Upper lobe of left lung (tissue), 6 donors: ENCODE data around the gene TMEM198. TPM values are rescaled to one million over a fixed set of nuclear protein-coding genes. Genes with fewer than 3 reads are reported as not detected.

Experiments
- ATAC-seq, 2 donors: fragments of 200-7000 bp; cut with Tn5 transposase; one replicate each; pipeline ENCODE4 v1.9.1; 2022; ENCODE audit warnings: mild to moderate bottlenecking in 2 of 2, moderate library complexity in 2 of 2; ENCODE audit not compliant: low FRiP score in 2 of 2
- DNase-seq, 2 donors: peaks; one replicate each; pipeline ENCODE4 v3.0.0-alpha.2; 2019 to 2020
- H3K27ac ChIP-seq, 4 donors: fragments of 200-600 bp; sonication (generic); one replicate each; pipeline ENCODE4 v1.5.1; 2016 to 2019
- H3K27me3 ChIP-seq, 4 donors: fragments of 200-600 bp; sonication (generic); one replicate each; pipeline ENCODE4 v1.5.1; 2017 to 2019
- H3K36me3 ChIP-seq, 4 donors: fragments of 200-600 bp; sonication (generic); one replicate each; pipeline ENCODE4 v1.5.1; 2016 to 2019
- H3K4me1 ChIP-seq, 4 donors: fragments of 200-600 bp; sonication (generic); one replicate each; pipeline ENCODE4 v1.5.1; 2018 to 2019
- H3K4me3 ChIP-seq, 4 donors: fragments of 200-600 bp; sonication (generic); one replicate each; pipeline ENCODE4 v1.5.1; 2017 to 2019; ENCODE audit warnings: mild to moderate bottlenecking in 2 of 4, moderate library complexity in 1 of 4
- H3K9me3 ChIP-seq, 4 donors: fragments of 200-600 bp; sonication (generic); one replicate each; pipeline ENCODE4 v1.5.1; 2018 to 2019
- EP300 ChIP-seq, 4 donors: sonication (generic); formaldehyde crosslinking; IDR thresholded peaks; one replicate each; pipeline ENCODE4 v1.5.1; 2017; ENCODE audit warnings: antibody characterized with exemption in 4 of 4, control low read depth in 2 of 4
- POLR2A ChIP-seq, 4 donors: fragments of 450-650 bp; IDR thresholded peaks; one replicate each; pipeline ENCODE4 v1.5.1; 2016 to 2017; ENCODE audit warnings: antibody characterized with exemption in 4 of 4, mild to moderate bottlenecking in 2 of 4
- POLR2AphosphoS5 ChIP-seq, 2 donors: sonication (generic); formaldehyde crosslinking; IDR thresholded peaks; one replicate each; pipeline ENCODE4 v1.5.1; 2017; ENCODE audit warnings: antibody characterized with exemption in 2 of 2
- WGBS, 2 donors: methylation state at CpG; one replicate each; pipeline ENCODE4 v1.1.5; 2017 to 2018; 5-methylcytosine and 5-hydroxymethylcytosine counted together
- total RNA-seq, 6 donors: library from RNA; depleted of rRNA in 4 of 6; stranded (reverse); fragments of >200 nt in 4 of 6; gene quantifications; one replicate each; pipeline versions ENCODE4 v1.1.0 to v1.2.1, GENCODE V29; 2016 to 2021
- TF ChIP-seq, protein P1 (sequence below), 6 experiments: fragments of 450-650 bp in 4 of 6; fragments of 200-600 bp in 2 of 6; sonication (generic) in 2 of 6; IDR thresholded peaks; one replicate each; pipeline ENCODE4 v1.5.1; 2016 to 2019; ENCODE audit warnings: antibody characterized with exemption in 6 of 6
- donor health status: DM: no; HTN: no; CAD: no; lungs with moderate emphysema.
- donor health status: DM: no; HTN: yes; CAD: no; lungs with severe emphysema.

Gene TMEM198
- total RNA-seq, 6 donors from 2014 or later: 1.9 to 12.6 (median 4.2) TPM

DNA sequence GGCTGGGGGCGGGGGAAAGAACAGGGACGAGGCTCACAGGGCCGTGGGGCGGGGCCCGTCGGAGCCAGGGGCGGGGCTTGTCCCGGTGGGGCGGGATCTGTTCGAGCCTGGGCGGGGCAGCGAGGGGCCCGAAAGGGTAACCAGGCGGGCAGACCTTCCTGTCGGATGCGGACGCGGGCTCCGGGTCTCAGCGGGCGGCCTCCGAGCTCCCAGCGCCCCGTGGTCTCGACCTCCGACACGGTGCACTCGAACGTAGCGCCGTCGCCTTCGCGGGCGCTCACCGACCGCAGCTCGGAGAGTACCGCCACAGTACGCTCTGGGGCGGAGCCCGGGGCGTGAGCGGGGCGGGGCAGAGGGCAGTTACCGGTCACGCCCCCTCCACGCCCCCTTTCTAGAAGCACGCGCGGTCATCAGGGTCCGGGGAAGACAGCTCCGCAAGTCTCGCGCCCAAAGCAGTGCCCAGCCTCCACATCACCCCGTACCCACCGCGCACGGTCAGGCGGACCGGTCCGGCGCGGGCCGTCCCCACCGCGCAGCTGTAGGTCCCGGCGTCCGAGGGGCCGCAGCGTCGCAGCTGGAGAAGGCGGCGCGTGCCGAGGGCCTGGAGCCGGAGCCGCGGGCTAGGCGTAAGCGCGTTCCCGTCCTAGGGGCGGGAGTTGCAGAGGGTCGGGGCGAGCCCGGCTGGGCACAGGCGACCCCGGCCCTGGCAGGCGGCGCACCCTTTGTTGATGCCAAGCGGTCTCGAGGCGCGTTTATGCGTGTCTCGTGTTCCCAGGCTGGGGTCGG, 8.7 kb downstream of the TMEM198 start:
- H3K4me1 ChIP-seq: peaks cover 18 to 23% (median 19%) of the 10 kb centered on the region in 4 donors
- DNase-seq (peak; percentile 83 to 97), ATAC-seq (peak; percentile 86 to 96)
- peak overlapping the region in 1 of 4 donors; percentile 32 for H3K27ac ChIP-seq
- no peaks in the 10 kb centered on the region for H3K36me3 ChIP-seq
- no peaks in the 10 kb centered on the region for H3K9me3 ChIP-seq
- peak overlapping the region; percentile 46 to 78 (median 56) for H3K4me3 ChIP-seq
- 8% methylated on average over 8 of the region's 99 CpGs; no CpG with 5 or more reads in 1 of the 2 donors for WGBS, 2 donors
- peaks cover 0 to 15% (median 7%) of the 10 kb centered on the region in 4 donors for H3K27me3 ChIP-seq
- TF ChIP-seq, protein P1, sequence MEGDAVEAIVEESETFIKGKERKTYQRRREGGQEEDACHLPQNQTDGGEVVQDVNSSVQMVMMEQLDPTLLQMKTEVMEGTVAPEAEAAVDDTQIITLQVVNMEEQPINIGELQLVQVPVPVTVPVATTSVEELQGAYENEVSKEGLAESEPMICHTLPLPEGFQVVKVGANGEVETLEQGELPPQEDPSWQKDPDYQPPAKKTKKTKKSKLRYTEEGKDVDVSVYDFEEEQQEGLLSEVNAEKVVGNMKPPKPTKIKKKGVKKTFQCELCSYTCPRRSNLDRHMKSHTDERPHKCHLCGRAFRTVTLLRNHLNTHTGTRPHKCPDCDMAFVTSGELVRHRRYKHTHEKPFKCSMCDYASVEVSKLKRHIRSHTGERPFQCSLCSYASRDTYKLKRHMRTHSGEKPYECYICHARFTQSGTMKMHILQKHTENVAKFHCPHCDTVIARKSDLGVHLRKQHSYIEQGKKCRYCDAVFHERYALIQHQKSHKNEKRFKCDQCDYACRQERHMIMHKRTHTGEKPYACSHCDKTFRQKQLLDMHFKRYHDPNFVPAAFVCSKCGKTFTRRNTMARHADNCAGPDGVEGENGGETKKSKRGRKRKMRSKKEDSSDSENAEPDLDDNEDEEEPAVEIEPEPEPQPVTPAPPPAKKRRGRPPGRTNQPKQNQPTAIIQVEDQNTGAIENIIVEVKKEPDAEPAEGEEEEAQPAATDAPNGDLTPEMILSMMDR (IDR thresholded peaks at IDR 0.05): no peak
- TF ChIP-seq EP300 (IDR thresholded peaks at IDR 0.05) (no peak), POLR2A (IDR thresholded peaks at IDR 0.05) (no peak), POLR2AphosphoS5 (IDR thresholded peaks at IDR 0.05) (no peak)

DNA sequence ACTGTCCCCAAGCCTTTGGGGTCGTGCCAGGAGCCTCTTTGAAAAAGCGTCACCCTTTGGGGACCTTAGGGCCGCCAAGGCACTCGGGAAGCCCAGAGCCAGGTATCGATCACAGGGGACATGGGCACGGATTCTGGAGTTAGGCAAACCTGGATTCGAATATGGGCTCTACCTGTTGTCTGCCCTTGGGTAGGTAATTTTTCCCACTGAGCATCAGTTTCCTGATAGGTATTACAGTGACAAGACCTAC, 9.3 kb downstream of the TMEM198 start:
- Histone ChIP-seq H3K4me3 (peak overlapping the region in 3 of 4 donors; percentile 50 to 78 (median 62)), H3K36me3 (no peaks in the 10 kb centered on the region), H3K9me3 (no peaks in the 10 kb centered on the region), H3K27me3 (peaks cover 0 to 15% (median 7%) of the 10 kb centered on the region in 4 donors), H3K27ac (no peak overlapping the region), H3K4me1 (peaks cover 18 to 23% (median 19%) of the 10 kb centered on the region in 4 donors)
- no peak for ATAC-seq
- WGBS, 2 donors: 32 to 37% methylated on average over 6 to 7 of the region's 7 CpGs
- no peak for DNase-seq
- TF ChIP-seq EP300 (IDR thresholded peaks at IDR 0.05): no peak
- TF ChIP-seq, protein P1 (IDR thresholded peaks at IDR 0.05): no peak
- TF ChIP-seq POLR2AphosphoS5 (IDR thresholded peaks at IDR 0.05): no peak
- no peak for TF ChIP-seq POLR2A (IDR thresholded peaks at IDR 0.05)

DNA sequence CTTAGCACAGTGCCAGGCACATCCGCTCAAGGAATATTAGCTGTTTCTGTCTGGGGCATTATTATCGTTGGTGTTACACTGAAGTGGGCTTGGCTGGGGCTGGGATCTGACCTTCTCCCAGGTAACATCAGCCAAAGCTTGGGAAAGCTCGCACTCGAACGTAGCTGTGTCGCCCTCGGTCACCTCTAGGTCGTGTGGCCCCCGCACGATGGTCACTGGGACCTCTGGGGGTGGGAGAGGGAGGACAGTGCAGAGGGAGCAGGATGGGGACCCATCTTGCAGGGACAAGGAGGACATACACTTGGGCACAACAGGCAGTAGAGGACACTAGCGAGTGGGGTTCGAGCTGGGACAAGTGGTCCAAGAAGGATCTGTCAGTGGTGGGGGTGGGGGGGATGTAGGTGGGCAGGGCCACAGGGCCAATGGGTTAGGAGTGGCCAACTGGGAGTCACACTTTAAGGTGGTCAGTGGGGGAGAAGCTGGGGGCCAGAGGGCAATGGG, 9.7 kb downstream of the TMEM198 start:
- peaks cover 18 to 23% (median 19%) of the 10 kb centered on the region in 4 donors for H3K4me1 ChIP-seq
- no peak overlapping the region for H3K27ac ChIP-seq
- H3K9me3 ChIP-seq: no peaks in the 10 kb centered on the region
- 81% methylated on average over 11 to 12 of the region's 12 CpGs for WGBS, 2 donors
- H3K36me3 ChIP-seq: no peaks in the 10 kb centered on the region
- DNase-seq (no peak), ATAC-seq (no peak)
- peaks cover 0 to 15% (median 7%) of the 10 kb centered on the region in 4 donors for H3K27me3 ChIP-seq
- no peak for TF ChIP-seq EP300 (IDR thresholded peaks at IDR 0.05)
- TF ChIP-seq, protein P1 (IDR thresholded peaks at IDR 0.05): no peak
- TF ChIP-seq POLR2A (IDR thresholded peaks at IDR 0.05): no peak
- no peak for TF ChIP-seq POLR2AphosphoS5 (IDR thresholded peaks at IDR 0.05)
- H3K4me3 ChIP-seq: no peak overlapping the region

DNA sequence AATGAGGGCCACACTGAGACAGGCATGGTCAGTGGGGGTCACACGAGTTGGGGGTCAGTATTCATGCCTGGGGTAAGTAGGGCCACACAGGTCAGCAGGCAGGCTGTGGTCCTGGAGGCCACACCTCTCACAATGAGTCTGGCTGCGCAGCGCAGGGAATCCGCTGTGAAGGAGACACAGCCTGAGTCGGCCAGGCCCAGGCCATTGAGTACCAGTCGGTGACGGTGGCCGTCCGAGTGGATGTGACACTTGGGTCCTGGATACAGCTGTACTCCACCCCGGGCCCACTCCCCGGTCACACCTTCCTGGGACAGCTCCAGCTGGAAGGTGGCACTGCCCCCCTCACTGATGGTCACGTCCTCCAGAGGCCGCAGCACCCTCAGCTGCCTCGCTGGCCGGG, 10.5 kb downstream of the TMEM198 start:
- Histone ChIP-seq H3K27ac (no peak overlapping the region), H3K9me3 (no peaks in the 10 kb centered on the region), H3K27me3 (peaks cover 0 to 15% (median 7%) of the 10 kb centered on the region in 4 donors), H3K36me3 (no peaks in the 10 kb centered on the region), H3K4me3 (no peak overlapping the region), H3K4me1 (peaks cover 18 to 23% (median 19%) of the 10 kb centered on the region in 4 donors)
- ATAC-seq (no peak), DNase-seq (peak in 1 of 2 donors; percentile 57)
- no peak for TF ChIP-seq POLR2A (IDR thresholded peaks at IDR 0.05)
- TF ChIP-seq POLR2AphosphoS5 (IDR thresholded peaks at IDR 0.05): no peak
- TF ChIP-seq, protein P1 (IDR thresholded peaks at IDR 0.05): no peak
- TF ChIP-seq EP300 (IDR thresholded peaks at IDR 0.05): no peak
- 95 to 97% methylated on average over 5 to 7 of the region's 15 CpGs for WGBS, 2 donors
